Fibroblast of the aortic adventitia (primary cell): ENCODE measurements around the gene FXYD3. TPM values are rescaled to one million over a fixed set of nuclear protein-coding genes. Genes with fewer than 3 reads are reported as not detected.

Source experiments
- DNase-seq: peaks from one replicate; pipeline ENCODE4 v3.0.0-alpha.2; 2010; ENCODE audit warnings: low read depth
- H3K4me3 ChIP-seq: 2 replicates; pipeline ENCODE4 v1.5.1; 2011; ENCODE audit warnings: low read depth, mild to moderate bottlenecking, control low read depth, low read length, moderate library complexity
- CTCF ChIP-seq: IDR thresholded peaks from 2 replicates; pipeline ENCODE4 v1.5.1; 2011; ENCODE audit warnings: mild to moderate bottlenecking, low read length, control low read depth, inconsistent platforms; ENCODE audit not compliant: insufficient read depth
- total RNA-seq: library from RNA; depleted of rRNA; stranded (reverse); fragments of >200 nt; gene quantifications from 2 replicates; pipeline ENCODE4 v1.2.3, GENCODE V29; 2012; ENCODE audit warnings: low replicate concordance

FXYD3 gene
- total RNA-seq, 1 donor, result not detected

GRCh38 chr19:35073516-35073915, 42.1 kb upstream of the FXYD3 start:
- TF ChIP-seq CTCF, result no peak
- H3K4me3 ChIP-seq, result no peak overlapping the region
- DNase-seq, result no peak

- TF ChIP-seq CTCF, result no peak
- no peak for DNase-seq
- H3K4me3 ChIP-seq, result no peak overlapping the region
These were observed 41.7 kb upstream of the FXYD3 start for GRCh38 chr19:35073941-35074340.

- no peak for TF ChIP-seq CTCF
These were observed 41.0 kb upstream of the FXYD3 start for GRCh38 chr19:35074426-35075201.

DNA sequence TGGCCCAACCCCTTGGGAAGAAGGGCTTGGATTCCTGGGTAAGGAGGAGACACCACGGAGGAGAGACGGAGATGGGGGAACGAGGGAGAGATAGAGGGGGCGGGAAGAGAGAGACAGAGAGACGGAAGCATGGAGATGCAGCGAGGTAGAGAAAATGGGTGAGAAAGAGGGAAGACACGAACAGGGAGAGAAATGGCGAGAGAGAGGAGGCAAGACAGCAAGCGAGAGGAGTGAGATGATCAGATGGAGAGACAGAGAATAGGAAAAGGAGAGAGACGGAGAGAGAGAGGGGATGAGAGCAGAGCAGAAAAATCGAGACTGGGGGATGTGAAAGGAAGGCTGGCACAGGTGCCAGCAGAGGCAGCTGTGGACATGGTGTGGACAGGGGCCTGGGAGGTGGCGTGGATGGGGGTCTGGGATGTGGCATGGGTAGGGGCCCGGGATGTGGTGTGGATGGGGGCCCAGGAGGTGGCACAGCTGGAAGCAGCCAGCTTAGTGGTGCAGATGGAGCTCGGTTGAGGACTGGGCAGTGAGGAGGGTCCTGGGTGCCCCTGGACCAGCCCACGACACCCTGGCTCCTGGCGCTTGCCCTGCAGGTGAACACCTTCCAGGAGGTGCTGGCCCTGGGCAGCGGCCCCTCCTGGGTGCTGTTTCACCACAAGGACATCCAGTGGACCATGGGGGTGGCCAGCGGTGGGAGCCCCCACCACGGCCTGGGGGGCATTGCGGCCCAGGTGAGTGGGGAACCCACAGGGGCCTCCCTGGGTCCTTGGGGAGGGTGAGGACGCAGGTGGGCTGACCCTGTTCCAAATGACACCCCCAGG, 40.2 kb upstream of the FXYD3 start:
- DNase-seq, result no peak
- no peak overlapping the region for H3K4me3 ChIP-seq
- TF ChIP-seq CTCF, result no peak

More at GRCh38 chr19:35074426-35075201, 41.0 kb upstream of the FXYD3 start:
- no peak for DNase-seq
- H3K4me3 ChIP-seq, result no peak overlapping the region

- DNase-seq, result no peak
- TF ChIP-seq CTCF, result no peak
- no peak overlapping the region for H3K4me3 ChIP-seq
These were observed 39.6 kb upstream of the FXYD3 start for GRCh38 chr19:35076026-35076370.

DNA sequence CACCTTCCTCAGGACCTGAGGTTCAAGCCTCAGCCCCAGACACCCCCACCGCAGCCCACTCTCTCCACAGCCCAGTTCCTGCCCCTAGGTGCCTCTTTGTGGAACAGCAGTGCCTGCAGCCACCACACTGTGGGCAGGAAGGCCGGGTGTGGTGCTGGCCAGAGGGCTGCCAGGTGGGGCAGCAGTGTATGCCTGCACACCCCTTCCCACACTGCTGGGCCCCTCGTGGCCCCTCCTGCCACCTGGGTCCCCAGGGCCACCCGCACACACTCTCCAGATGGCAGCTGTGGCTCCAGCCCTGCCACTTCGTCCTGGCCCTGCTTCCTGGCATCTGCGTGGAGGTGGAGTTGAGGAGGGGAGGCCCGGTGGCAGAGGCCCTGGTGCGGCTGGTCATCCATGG, 39.0 kb upstream of the FXYD3 start:
- H3K4me3 ChIP-seq, result no peak overlapping the region
- no peak for TF ChIP-seq CTCF
- DNase-seq, result no peak
